ENCODE results near the gene CHST1.

- TF ChIP-seq, protein P1, sequence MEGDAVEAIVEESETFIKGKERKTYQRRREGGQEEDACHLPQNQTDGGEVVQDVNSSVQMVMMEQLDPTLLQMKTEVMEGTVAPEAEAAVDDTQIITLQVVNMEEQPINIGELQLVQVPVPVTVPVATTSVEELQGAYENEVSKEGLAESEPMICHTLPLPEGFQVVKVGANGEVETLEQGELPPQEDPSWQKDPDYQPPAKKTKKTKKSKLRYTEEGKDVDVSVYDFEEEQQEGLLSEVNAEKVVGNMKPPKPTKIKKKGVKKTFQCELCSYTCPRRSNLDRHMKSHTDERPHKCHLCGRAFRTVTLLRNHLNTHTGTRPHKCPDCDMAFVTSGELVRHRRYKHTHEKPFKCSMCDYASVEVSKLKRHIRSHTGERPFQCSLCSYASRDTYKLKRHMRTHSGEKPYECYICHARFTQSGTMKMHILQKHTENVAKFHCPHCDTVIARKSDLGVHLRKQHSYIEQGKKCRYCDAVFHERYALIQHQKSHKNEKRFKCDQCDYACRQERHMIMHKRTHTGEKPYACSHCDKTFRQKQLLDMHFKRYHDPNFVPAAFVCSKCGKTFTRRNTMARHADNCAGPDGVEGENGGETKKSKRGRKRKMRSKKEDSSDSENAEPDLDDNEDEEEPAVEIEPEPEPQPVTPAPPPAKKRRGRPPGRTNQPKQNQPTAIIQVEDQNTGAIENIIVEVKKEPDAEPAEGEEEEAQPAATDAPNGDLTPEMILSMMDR (IDR thresholded peaks at IDR 0.05 in 2 of 3, conservative IDR thresholded peaks at IDR 0.05 in 1 of 3; ENCODE audit: control insufficient read depth in 2 of 3, extremely low read depth in 1 of 3, insufficient read depth in 1 of 3, low read depth in 3 of 3, low read length in 3 of 3), result no peak
- TF ChIP-seq NFIC (IDR thresholded peaks at IDR 0.05; ENCODE audit: low read depth, low read length) (0 out of 2 replicates have a peak, but pooled peaks have one; percentile 15), POLR2A (IDR thresholded peaks at IDR 0.05; ENCODE audit: low read depth, low read length) (no peak), GABPA (IDR thresholded peaks at IDR 0.05; ENCODE audit: low read depth) (no peak), TARDBP (IDR thresholded peaks at IDR 0.05; ENCODE audit: borderline replicate concordance) (no peak), YY1 (IDR thresholded peaks at IDR 0.05; ENCODE audit: low read depth, low read length) (no peak), ZZZ3 (IDR thresholded peaks at IDR 0.05; ENCODE audit: control insufficient read depth, insufficient read length, low read depth) (no peak), POLR2AphosphoS5 (IDR thresholded peaks at IDR 0.05; ENCODE audit: low read length) (no peak), SP1 (IDR thresholded peaks at IDR 0.05; ENCODE audit: low read depth, low read length) (no peak), RB1 (IDR thresholded peaks at IDR 0.05; ENCODE audit: borderline replicate concordance) (no peak), EZH2 (IDR thresholded peaks at IDR 0.05; ENCODE audit: borderline replicate concordance, control insufficient read depth, low read depth, low read length) (no peak)
- TF ChIP-seq, protein P2, sequence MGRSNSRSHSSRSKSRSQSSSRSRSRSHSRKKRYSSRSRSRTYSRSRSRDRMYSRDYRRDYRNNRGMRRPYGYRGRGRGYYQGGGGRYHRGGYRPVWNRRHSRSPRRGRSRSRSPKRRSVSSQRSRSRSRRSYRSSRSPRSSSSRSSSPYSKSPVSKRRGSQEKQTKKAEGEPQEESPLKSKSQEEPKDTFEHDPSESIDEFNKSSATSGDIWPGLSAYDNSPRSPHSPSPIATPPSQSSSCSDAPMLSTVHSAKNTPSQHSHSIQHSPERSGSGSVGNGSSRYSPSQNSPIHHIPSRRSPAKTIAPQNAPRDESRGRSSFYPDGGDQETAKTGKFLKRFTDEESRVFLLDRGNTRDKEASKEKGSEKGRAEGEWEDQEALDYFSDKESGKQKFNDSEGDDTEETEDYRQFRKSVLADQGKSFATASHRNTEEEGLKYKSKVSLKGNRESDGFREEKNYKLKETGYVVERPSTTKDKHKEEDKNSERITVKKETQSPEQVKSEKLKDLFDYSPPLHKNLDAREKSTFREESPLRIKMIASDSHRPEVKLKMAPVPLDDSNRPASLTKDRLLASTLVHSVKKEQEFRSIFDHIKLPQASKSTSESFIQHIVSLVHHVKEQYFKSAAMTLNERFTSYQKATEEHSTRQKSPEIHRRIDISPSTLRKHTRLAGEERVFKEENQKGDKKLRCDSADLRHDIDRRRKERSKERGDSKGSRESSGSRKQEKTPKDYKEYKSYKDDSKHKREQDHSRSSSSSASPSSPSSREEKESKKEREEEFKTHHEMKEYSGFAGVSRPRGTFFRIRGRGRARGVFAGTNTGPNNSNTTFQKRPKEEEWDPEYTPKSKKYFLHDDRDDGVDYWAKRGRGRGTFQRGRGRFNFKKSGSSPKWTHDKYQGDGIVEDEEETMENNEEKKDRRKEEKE (IDR thresholded peaks at IDR 0.05), result no peak
Measured at GRCh38 chr11:45676522-45677095, 11.2 kb upstream of the CHST1 start.
